ENCODE data around the gene NHP2.

NHP2 gene

GRCh38 chr5:178152491-178153444 lies 917 bp downstream of the NHP2 start:
- peaks cover 9% of the 10 kb centered on the region for H3K4me1 ChIP-seq (ENCODE audit: low read length)
- no peaks in the 10 kb centered on the region for H4K20me1 ChIP-seq (ENCODE audit: insufficient read depth, low read length)
- H3K4me3 ChIP-seq (ENCODE audit: low read length): peak overlapping the region; percentile 91
- peak overlapping the region; percentile 82 for H3K9ac ChIP-seq (ENCODE audit: low read length)
- H3K79me2 ChIP-seq (ENCODE audit: low read length): peaks cover 24% of the 10 kb centered on the region
- H2AFZ ChIP-seq (ENCODE audit: low read depth, low read length): 0 out of 2 replicates have a peak overlapping the region, but pooled peaks have one; percentile 11
- TF ChIP-seq CTCF (IDR thresholded peaks at IDR 0.05; ENCODE audit: low read depth, low read length) (no peak), EZH2phosphoT487 (IDR thresholded peaks at IDR 0.05; ENCODE audit: low read depth) (no peak)
- H3K9me3 ChIP-seq (ENCODE audit: insufficient read depth, low read length): no peaks in the 10 kb centered on the region
- peaks cover 40% of the 10 kb centered on the region for H3K36me3 ChIP-seq (replicated peaks; ENCODE audit: low read depth, low read length)
- H3K27ac ChIP-seq (ENCODE audit: low read length): 0 out of 2 replicates have a peak overlapping the region, but pooled peaks have one; percentile 30
- H3K4me2 ChIP-seq (ENCODE audit: low read length): peak overlapping the region; percentile 88
- no peaks in the 10 kb centered on the region for H3K27me3 ChIP-seq (ENCODE audit: low read depth, low read length)

GRCh38 chr5:178150977-178151734 lies 2.5 kb downstream of the NHP2 start:
- Histone ChIP-seq H3K27me3 (ENCODE audit: low read depth, low read length) (no peaks in the 10 kb centered on the region), H3K27ac (ENCODE audit: low read length) (no peak overlapping the region), H3K4me3 (ENCODE audit: low read length) (no peak overlapping the region), H4K20me1 (ENCODE audit: insufficient read depth, low read length) (no peaks in the 10 kb centered on the region), H2AFZ (ENCODE audit: low read depth, low read length) (no peak overlapping the region), H3K4me2 (ENCODE audit: low read length) (no peak overlapping the region), H3K9me3 (ENCODE audit: insufficient read depth, low read length) (no peaks in the 10 kb centered on the region), H3K36me3 (replicated peaks; ENCODE audit: low read depth, low read length) (peaks cover 56% of the 10 kb centered on the region), H3K4me1 (ENCODE audit: low read length) (peaks cover 14% of the 10 kb centered on the region), H3K9ac (ENCODE audit: low read length) (no peak overlapping the region), H3K79me2 (ENCODE audit: low read length) (peaks cover 24% of the 10 kb centered on the region)
- TF ChIP-seq EZH2phosphoT487 (IDR thresholded peaks at IDR 0.05; ENCODE audit: low read depth) (no peak), CTCF (IDR thresholded peaks at IDR 0.05; ENCODE audit: low read depth, low read length) (no peak)

- Histone ChIP-seq H3K27me3 (ENCODE audit: low read depth, low read length) (no peaks in the 10 kb centered on the region), H3K79me2 (ENCODE audit: low read length) (peaks cover 24% of the 10 kb centered on the region), H3K27ac (ENCODE audit: low read length) (no peak overlapping the region), H3K4me3 (ENCODE audit: low read length) (no peak overlapping the region), H3K36me3 (replicated peaks; ENCODE audit: low read depth, low read length) (peaks cover 57% of the 10 kb centered on the region), H3K4me2 (ENCODE audit: low read length) (no peak overlapping the region), H3K9me3 (ENCODE audit: insufficient read depth, low read length) (no peaks in the 10 kb centered on the region), H3K4me1 (ENCODE audit: low read length) (peaks cover 15% of the 10 kb centered on the region), H3K9ac (ENCODE audit: low read length) (no peak overlapping the region), H2AFZ (ENCODE audit: low read depth, low read length) (no peak overlapping the region), H4K20me1 (ENCODE audit: insufficient read depth, low read length) (no peaks in the 10 kb centered on the region)
- TF ChIP-seq CTCF (IDR thresholded peaks at IDR 0.05; ENCODE audit: low read depth, low read length) (no peak), EZH2phosphoT487 (IDR thresholded peaks at IDR 0.05; ENCODE audit: low read depth) (no peak)
Observed at GRCh38 chr5:178149199-178149932, 4.3 kb downstream of the NHP2 start.
